GM12878 (cell line): ENCODE results near the gene CPEB1. TPM values are rescaled to one million over a fixed set of nuclear protein-coding genes. Genes with fewer than 3 reads are reported as not detected.

Source experiments
- ATAC-seq: fragments of 200-7000 bp; cut with Tn5 transposase; 3 replicates; pipeline ENCODE4 v1.9.1; 2020; ENCODE audit warnings: mild to moderate bottlenecking, moderate library complexity
- BruUV-seq: library from RNA; stranded (reverse); fragments of 400-500 nt; replicated peaks from 2 replicates; lab custom pipeline; 2021; lab: Mats Ljungman, UMichigan
- CTCF ChIA-PET: fragments of 300-600 bp; sonication (Branson Sonifier 250); formaldehyde crosslinking; extraction: SDS; loops from one replicate; lab custom pipeline; 2021; ENCODE audit warnings: inconsistent platforms; lab: Yijun Ruan, JAX
- POLR2A ChIA-PET: fragments of 350-600 bp; formaldehyde crosslinking; extraction: SDS; loops from one replicate; lab custom pipeline; 2021; ENCODE audit warnings: inconsistent platforms; lab: Charles Lee
- RAD21 ChIA-PET: fragments of 300-600 bp; sonication (Branson Sonifier 250); formaldehyde crosslinking; loops from one replicate; lab custom pipeline; 2023; ENCODE audit warnings: antibody characterized with exemption; ENCODE audit not compliant: unreplicated experiment; lab: Charles Lee
- SMC1A ChIA-PET: fragments of 300-600 bp; sonication (Branson Sonifier 250); formaldehyde crosslinking; loops from one replicate; lab custom pipeline; 2023; ENCODE audit not compliant: unreplicated experiment, uncharacterized antibody; lab: Charles Lee
- DNase-seq: peaks from one replicate; pipeline ENCODE4 v3.0.0-alpha.2; 2011; ENCODE audit warnings: low read depth, low spot score
- FAIRE-seq: peaks from 3 replicates; lab custom pipeline; 2011; peaks lifted over from hg19 to GRCh38; lab: Jason Lieb, UNC
- H2AFZ ChIP-seq: 2 replicates; pipeline ENCODE4 v1.6.0; 2011; ENCODE audit warnings: low read depth, low read length, control low read depth; ENCODE audit not compliant: control insufficient read depth
- H3K27ac ChIP-seq: 2 replicates; pipeline ENCODE4 v1.5.1; 2011; ENCODE audit warnings: control low read depth; ENCODE audit not compliant: control insufficient read depth, insufficient read depth
- H3K27me3 ChIP-seq, 2 experiments: replicated peaks in 1 of 2; 2 replicates each; pipeline versions ENCODE4 v1.6.0 to v1.6.1; 2011; ENCODE audit warnings: low read length in 1 of 2; ENCODE audit not compliant: control insufficient read depth in 2 of 2, insufficient read depth in 2 of 2
- H3K36me3 ChIP-seq, 2 experiments: 2 replicates each; pipeline ENCODE4 v1.5.1; 2011; ENCODE audit warnings: low read length in 1 of 2; ENCODE audit not compliant: control insufficient read depth in 2 of 2, insufficient read depth in 2 of 2
- H3K4me1 ChIP-seq: 2 replicates; pipeline ENCODE4 v1.6.1; 2011; ENCODE audit warnings: mild to moderate bottlenecking, low read length, moderate library complexity, mixed read lengths; ENCODE audit not compliant: control insufficient read depth, insufficient read depth
- H3K4me2 ChIP-seq: 2 replicates; pipeline ENCODE4 v1.6.0; 2011; ENCODE audit warnings: control low read depth; ENCODE audit not compliant: control insufficient read depth, insufficient read depth
- H3K4me3 ChIP-seq: fragments of 200-600 bp; sonication (generic); 2 replicates; pipeline ENCODE4 v1.5.1; 2016
- H3K79me2 ChIP-seq: 2 replicates; pipeline ENCODE4 v1.6.0; 2011; ENCODE audit warnings: low read length; ENCODE audit not compliant: control insufficient read depth, insufficient read depth
- H3K9ac ChIP-seq: 2 replicates; pipeline ENCODE4 v1.8.0; 2011; ENCODE audit warnings: low read length, control low read depth, mixed read lengths; ENCODE audit not compliant: control insufficient read depth, insufficient read depth
- H3K9me3 ChIP-seq: replicated peaks from 3 replicates; pipeline ENCODE4 v1.5.1; 2011; ENCODE audit warnings: mild to moderate bottlenecking, low read length; ENCODE audit not compliant: control insufficient read depth, insufficient read depth
- H4K20me1 ChIP-seq: 2 replicates; pipeline ENCODE4 v1.6.0; 2011; ENCODE audit not compliant: control insufficient read depth, insufficient read depth
- ETV6 ChIP-seq, 2 experiments: fragments of 450-650 bp in 1 of 2; IDR thresholded peaks in 1 of 2; conservative IDR thresholded peaks in 1 of 2; 2 replicates each; pipeline ENCODE4 v1.6.1; 2014; ENCODE audit warnings: antibody characterized with exemption in 1 of 2, borderline replicate concordance in 1 of 2, low read depth in 1 of 2, mild to moderate bottlenecking in 1 of 2, moderate library complexity in 1 of 2
- FOS ChIP-seq: IDR thresholded peaks from 3 replicates; pipeline ENCODE4 v1.6.1; 2011; ENCODE audit warnings: borderline replicate concordance; ENCODE audit not compliant: insufficient read length; ENCODE audit errors: extremely low read depth
- HDAC2 ChIP-seq: fragments of 200-600 bp; sonication (generic); IDR thresholded peaks from 2 replicates; pipeline ENCODE4 v1.6.1; 2017
- MXI1 ChIP-seq: fragments of 150-350 bp; IDR thresholded peaks from 2 replicates; pipeline ENCODE4 v1.6.1; 2011; ENCODE audit warnings: low read depth, mild to moderate bottlenecking, inconsistent platforms, low read length, improper control_type of control experiment
- PAX8 ChIP-seq: fragments of 450-650 bp; IDR thresholded peaks from 2 replicates; pipeline ENCODE4 v1.6.1; 2017; ENCODE audit warnings: mild to moderate bottlenecking, moderate library complexity
- PML ChIP-seq: IDR thresholded peaks from 2 replicates; pipeline ENCODE4 v1.6.1; 2012; ENCODE audit warnings: low read length, inconsistent platforms
- RFX5 ChIP-seq: IDR thresholded peaks from 2 replicates; pipeline ENCODE4 v1.6.1; 2011; ENCODE audit warnings: low read depth, low read length, improper control_type of control experiment
- TCF12 ChIP-seq: IDR thresholded peaks from 2 replicates; pipeline ENCODE4 v1.6.1; 2011; ENCODE audit warnings: low read depth, mild to moderate bottlenecking, low read length
- ZNF24 ChIP-seq: fragments of 450-650 bp; IDR thresholded peaks from 2 replicates; pipeline ENCODE4 v1.6.1; 2017; ENCODE audit warnings: antibody characterized with exemption, mild to moderate bottlenecking
- ZNF622 ChIP-seq: fragments of 450-650 bp; IDR thresholded peaks from 2 replicates; pipeline ENCODE4 v1.6.1; 2017; ENCODE audit warnings: mild to moderate bottlenecking, inconsistent platforms
- WGBS: methylation state at CpG from one replicate; pipeline ENCODE4 v1.1.6; 2016; ENCODE audit warnings: low lambda C conversion rate; ENCODE audit not compliant: insufficient replicate concordance, insufficient coverage; ENCODE audit errors: missing lambda C conversion rate; 5-methylcytosine and 5-hydroxymethylcytosine counted together
- in situ Hi-C: fragments of 300-500 bp; cut with MboI; formaldehyde crosslinking; loops from 9 replicates; pipeline ENCODE4 v1.14.3; 2018; ENCODE audit warnings: mixed read lengths
- intact Hi-C: fragments of 100-400 bp; cut with micrococcal nuclease; formaldehyde crosslinking; loops from one replicate; pipeline ENCODE4 v1.14.2; 2022; ENCODE audit not compliant: unreplicated experiment
- polyA plus RNA-seq, 11 experiments: library from polyadenylated mRNA; depleted of rRNA in 4 of 11; unstranded in 6 of 11; stranded (reverse) in 5 of 11; fragments of >200 nt; fragmentation: Nextera tagmentation in 4 of 11; fragmentation: Illumina TruSeq in 1 of 11; extraction: Ambion mirVana in 4 of 11; extraction: Trizol in 1 of 11; gene quantifications; 1 replicate in 1 of 11; 2 replicates in 10 of 11; pipeline versions ENCODE4 v1.2.1 to v1.2.3, GENCODE V29; 2011 to 2016; ENCODE audit warnings: inconsistent platforms in 2 of 11, missing spikeins in 2 of 11, low read depth in 1 of 11
- total RNA-seq, 4 experiments: library from RNA; depleted of rRNA in 3 of 4; stranded (reverse); fragments of >200 nt in 3 of 4; fragmentation: Illumina TruSeq in 1 of 4; extraction: Trizol in 1 of 4; gene quantifications; 2 replicates each; pipeline versions ENCODE4 v1.2.1 to v1.2.3, GENCODE V29; 2013 to 2021
- TF ChIP-seq, protein P1 (sequence below): fragments of 450-650 bp; IDR thresholded peaks from 2 replicates; pipeline ENCODE4 v1.6.1; 2018; ENCODE audit warnings: borderline replicate concordance, mild to moderate bottlenecking; ENCODE audit not compliant: partially characterized antibody
- TF ChIP-seq, protein P2 (sequence below): IDR thresholded peaks from 2 replicates; pipeline ENCODE4 v1.6.1; 2011; ENCODE audit warnings: low read depth, mild to moderate bottlenecking, low read length, moderate library complexity, borderline replicate concordance; ENCODE audit errors: extremely low read depth
- TF ChIP-seq, protein P3 (sequence below): fragments of 450-650 bp; formaldehyde crosslinking; IDR thresholded peaks from 2 replicates; pipeline ENCODE4 v1.4.0; 2022; ENCODE audit warnings: mild to moderate bottlenecking, moderate library complexity

CPEB1 gene
- total and polyA plus RNA-seq, 10 of the 15 experiments (the other 5 are each of a cell fraction or from before 2014, with no cell fraction given) = 0.05 to 1.1 (median 0.46) TPM

DNA sequence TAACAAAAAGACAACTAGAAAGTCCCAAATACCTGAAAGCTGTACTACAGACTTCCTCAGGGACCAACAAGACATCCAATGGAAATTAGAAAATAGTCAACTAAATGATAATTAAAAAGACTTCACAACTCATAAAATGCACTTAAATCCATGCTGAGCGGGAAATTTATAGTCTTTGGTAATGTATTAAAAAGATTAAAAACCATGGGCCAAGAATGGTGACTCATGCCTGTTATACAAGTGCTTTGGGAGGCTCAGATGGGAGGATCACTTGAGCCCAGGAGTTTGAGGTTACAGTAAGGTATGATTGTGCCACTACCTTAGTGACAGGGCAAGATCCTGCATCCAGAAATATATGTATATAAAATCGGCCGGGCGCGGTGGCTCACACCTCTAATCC lies 45.0 kb downstream of the CPEB1 start:
- TF ChIP-seq HDAC2 (no peak), MXI1 (no peak), RFX5 (no peak), ZNF24 (no peak), FOS (no peak), PAX8 (no peak), ZNF622 (no peak), ETV6 (conservative IDR thresholded peaks at IDR 0.05 in 1 of 2, IDR thresholded peaks at IDR 0.05 in 1 of 2; ENCODE audit: borderline replicate concordance in 1 of 2, low read depth in 1 of 2) (no peak), TCF12 (no peak), PML (no peak)
- TF ChIP-seq, protein P1, sequence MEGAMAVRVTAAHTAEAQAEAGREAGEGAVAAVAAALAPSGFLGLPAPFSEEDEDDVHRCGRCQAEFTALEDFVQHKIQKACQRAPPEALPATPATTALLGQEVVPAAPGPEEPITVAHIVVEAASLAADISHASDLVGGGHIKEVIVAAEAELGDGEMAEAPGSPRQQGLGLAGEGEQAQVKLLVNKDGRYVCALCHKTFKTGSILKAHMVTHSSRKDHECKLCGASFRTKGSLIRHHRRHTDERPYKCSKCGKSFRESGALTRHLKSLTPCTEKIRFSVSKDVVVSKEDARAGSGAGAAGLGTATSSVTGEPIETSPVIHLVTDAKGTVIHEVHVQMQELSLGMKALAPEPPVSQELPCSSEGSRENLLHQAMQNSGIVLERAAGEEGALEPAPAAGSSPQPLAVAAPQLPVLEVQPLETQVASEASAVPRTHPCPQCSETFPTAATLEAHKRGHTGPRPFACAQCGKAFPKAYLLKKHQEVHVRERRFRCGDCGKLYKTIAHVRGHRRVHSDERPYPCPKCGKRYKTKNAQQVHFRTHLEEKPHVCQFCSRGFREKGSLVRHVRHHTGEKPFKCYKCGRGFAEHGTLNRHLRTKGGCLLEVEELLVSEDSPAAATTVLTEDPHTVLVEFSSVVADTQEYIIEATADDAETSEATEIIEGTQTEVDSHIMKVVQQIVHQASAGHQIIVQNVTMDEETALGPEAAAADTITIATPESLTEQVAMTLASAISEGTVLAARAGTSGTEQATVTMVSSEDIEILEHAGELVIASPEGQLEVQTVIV = no peak
- TF ChIP-seq, protein P2, sequence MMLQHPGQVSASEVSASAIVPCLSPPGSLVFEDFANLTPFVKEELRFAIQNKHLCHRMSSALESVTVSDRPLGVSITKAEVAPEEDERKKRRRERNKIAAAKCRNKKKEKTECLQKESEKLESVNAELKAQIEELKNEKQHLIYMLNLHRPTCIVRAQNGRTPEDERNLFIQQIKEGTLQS = no peak
- TF ChIP-seq, protein P3, sequence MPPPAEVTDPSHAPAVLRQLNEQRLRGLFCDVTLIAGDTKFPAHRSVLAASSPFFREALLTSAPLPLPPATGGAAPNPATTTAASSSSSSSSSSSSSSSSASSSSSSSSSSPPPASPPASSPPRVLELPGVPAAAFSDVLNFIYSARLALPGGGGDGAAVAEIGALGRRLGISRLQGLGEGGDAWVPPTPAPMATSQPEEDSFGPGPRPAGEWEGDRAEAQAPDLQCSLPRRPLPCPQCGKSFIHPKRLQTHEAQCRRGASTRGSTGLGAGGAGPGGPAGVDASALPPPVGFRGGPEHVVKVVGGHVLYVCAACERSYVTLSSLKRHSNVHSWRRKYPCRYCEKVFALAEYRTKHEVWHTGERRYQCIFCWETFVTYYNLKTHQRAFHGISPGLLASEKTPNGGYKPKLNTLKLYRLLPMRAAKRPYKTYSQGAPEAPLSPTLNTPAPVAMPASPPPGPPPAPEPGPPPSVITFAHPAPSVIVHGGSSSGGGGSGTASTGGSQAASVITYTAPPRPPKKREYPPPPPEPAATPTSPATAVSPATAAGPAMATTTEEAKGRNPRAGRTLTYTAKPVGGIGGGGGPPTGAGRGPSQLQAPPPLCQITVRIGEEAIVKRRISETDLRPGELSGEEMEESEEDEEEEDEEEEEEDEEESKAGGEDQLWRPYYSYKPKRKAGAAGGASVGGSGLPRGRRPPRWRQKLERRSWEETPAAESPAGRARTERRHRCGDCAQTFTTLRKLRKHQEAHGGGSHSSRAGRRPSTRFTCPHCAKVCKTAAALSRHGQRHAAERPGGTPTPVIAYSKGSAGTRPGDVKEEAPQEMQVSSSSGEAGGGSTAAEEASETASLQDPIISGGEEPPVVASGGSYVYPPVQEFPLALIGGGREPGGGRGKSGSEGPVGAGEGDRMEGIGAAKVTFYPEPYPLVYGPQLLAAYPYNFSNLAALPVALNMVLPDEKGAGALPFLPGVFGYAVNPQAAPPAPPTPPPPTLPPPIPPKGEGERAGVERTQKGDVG = no peak
- no peaks in the 10 kb centered on the region for H3K9me3 ChIP-seq
- in situ Hi-C loops = no loop called here
- no peaks in the 10 kb centered on the region for H3K79me2 ChIP-seq
- H3K27me3 ChIP-seq = no peaks in the 10 kb centered on the region
- DNase-seq = no peak
- CTCF ChIA-PET = no interaction called here
- H3K4me1 ChIP-seq = no peaks in the 10 kb centered on the region
- SMC1A ChIA-PET = no interaction called here
- no peak for ATAC-seq
- no peak overlapping the region for H3K4me3 ChIP-seq
- no peaks in the 10 kb centered on the region for H3K36me3 ChIP-seq
- no peak overlapping the region for H2AFZ ChIP-seq
- no peaks in the 10 kb centered on the region for H4K20me1 ChIP-seq
- 76% methylated on average over 5 of the region's 5 CpGs for WGBS
- no TSS peak for BruUV-seq
- no peak overlapping the region for H3K27ac ChIP-seq
- H3K4me2 ChIP-seq = no peak overlapping the region
- POLR2A ChIA-PET = no interaction called here
- intact Hi-C loops = no loop called here
- RAD21 ChIA-PET = no interaction called here
- no peak for FAIRE-seq
- H3K9ac ChIP-seq = no peak overlapping the region
